NCI-H460 (cell line): ENCODE measurements around the gene SLC7A1. TPM values are rescaled to one million over a fixed set of nuclear protein-coding genes. Genes with fewer than 3 reads are reported as not detected.

ENCODE experiments used
- DNase-seq: peaks from one replicate; pipeline ENCODE4 v3.0.0-alpha.2; 2016; ENCODE audit warnings: low read depth; ENCODE audit errors: extremely low read depth
- total RNA-seq: library from RNA; depleted of rRNA; stranded (reverse); fragments of >200 nt; shearing (Covaris generic); gene quantifications from 2 replicates; pipeline ENCODE4 v1.2.3, GENCODE V29; 2014

Gene SLC7A1
- total RNA-seq, 1 experiment from 2014 or later: 40.2 TPM

DNA sequence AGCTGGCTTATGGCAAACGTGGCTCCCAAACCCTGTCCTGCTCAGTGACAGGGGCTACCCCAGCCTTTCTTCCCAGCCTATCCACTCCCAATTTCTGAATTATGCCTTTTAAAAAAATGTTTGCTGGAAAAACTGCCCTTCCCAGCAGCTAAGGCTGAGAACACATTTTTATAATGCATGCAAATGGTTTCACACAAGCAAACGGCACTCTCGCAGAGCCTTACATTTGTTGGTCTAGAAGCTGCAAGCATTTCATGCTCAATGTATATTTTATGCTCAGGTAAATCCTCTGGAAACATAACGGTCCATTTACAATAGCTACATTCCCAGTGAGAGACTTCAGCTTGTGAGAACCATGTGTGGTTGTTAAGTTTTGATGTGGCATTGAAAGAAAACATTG lies 61.4 kb downstream of the SLC7A1 start:
- DNase-seq: no peak

DNA sequence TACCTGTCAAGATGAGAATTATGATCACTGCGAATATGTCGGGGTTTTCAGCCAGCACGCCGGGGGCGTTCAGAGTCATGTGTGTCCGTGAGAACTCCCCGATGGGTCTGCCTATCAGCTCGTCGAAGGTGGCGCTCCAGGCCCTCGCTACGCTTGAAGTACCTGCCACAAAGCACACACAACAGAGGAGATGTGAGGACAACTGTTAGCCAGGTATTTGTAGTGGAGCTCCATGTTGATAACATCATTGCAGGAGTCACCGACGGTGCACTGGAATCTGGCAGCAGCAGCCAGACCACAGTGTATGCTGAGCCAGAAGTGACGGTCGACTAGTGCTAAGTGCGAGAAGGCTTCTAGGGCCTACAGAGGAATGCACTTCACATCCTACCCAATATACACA lies 62.7 kb downstream of the SLC7A1 start:
- DNase-seq: no peak

DNA sequence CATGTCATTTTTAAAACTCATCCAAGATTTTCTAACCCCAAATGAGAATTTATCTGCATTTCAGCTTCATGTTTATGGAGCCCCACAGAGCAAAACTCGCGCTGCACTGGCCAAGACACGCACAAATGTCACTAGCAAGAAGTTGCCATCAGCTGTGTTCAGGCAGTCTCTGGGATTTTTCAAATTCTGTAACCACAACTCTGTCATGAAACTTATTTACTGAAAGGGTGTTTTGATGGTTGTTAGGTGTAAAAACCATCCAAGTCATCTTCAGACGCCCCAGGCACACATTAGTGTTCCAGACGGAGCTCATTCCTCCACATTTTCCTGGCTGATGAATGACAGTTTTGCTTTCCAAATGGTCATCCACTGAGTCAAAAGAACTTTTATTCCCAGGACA lies 63.4 kb downstream of the SLC7A1 start:
- no peak for DNase-seq

DNA sequence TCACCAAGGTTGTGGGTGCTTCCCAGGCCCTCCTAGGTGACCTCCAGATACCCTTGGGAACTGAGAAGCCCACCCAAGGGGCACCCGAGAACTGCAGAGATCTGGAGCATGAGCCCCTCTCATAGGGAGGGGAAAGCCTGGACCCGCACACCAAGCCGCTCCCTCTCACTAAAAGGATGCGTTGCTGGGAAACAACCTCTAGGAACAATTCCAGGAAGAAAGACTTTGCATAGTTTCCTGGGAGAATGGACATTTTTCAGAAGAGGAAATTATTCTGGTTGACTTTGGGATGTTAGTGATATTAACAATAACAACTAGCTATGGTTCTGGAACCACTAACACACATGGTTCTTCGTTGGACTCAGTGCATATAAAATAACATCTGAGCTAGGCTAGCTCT lies 64.6 kb downstream of the SLC7A1 start:
- no peak for DNase-seq

DNA sequence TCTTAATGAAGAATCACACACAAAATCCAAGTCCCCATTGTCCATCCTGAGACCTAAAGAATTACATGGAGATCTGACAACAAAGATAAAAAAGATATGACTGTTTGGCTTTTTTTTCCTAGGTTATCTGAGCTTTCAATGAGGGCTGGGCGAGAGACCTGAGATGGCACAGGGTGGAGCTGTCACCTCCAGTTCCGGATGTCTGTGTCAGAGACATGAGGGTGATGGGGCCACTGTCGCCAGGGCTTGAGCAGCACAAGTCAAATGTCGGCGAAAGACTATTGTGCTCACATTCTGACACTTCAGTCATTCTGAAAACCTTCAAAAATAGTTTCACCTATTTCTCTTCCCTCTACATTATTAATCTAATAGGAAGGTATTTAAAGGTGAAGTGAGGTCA lies 65.7 kb downstream of the SLC7A1 start:
- no peak for DNase-seq

DNA sequence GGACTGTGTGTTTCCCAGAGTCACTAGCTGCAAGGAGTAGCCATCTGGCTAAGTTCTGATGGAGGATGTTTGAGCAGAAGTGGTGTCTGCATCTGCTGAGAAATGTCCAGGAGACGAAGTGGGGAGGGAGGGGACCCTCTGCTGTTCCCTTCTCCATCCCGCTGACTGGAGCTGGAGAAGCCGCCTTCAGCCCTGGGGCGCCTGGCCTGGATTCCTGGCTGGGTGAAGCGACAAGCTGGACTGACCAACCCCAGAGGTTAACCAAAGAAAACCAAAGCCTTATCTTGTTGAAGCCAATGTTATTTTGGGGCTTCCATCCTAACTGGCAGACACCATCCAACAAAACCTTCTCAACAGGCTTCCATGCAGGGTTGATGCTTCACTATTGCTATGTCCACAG lies 67.6 kb downstream of the SLC7A1 start:
- no peak for DNase-seq

DNA sequence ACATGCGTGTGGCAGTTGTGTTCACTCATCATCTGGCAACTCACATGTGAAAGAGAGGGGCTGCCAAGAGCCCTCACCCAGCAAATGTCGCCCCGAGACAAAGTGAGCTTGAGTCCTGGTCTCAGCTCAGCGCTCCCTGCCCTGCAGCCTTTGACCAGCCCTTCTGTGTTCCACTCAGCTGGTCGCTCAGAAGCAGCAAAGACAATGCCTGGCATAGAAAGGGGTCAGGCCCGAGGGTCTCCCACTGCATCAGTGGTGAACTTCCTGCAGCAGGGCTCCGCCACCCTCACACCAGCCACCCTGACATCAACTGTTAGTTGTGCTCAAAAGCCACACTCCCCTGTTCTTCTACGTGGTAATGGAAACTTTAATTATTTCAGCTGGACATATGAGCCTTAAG lies 68.0 kb downstream of the SLC7A1 start:
- DNase-seq: no peak

DNA sequence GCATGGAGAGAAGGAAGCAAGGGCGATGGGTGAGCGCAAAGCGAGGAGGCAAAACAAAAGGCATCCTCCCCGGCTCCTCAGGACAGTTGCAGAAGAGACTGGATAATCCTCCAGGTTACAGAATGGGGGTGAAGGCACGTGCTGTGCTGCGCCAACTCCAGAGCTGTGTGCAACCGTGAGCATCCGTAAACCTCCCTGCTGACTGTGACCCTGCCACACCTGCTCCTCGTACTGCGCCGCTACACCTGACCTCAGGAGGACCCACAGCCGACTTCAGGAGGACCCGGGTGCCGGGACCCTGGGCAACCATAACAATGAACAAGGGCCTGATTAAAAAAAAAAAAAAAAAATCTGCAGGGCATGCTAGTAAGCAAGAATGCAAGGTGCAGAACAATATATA lies 68.7 kb downstream of the SLC7A1 start:
- no peak for DNase-seq

DNA sequence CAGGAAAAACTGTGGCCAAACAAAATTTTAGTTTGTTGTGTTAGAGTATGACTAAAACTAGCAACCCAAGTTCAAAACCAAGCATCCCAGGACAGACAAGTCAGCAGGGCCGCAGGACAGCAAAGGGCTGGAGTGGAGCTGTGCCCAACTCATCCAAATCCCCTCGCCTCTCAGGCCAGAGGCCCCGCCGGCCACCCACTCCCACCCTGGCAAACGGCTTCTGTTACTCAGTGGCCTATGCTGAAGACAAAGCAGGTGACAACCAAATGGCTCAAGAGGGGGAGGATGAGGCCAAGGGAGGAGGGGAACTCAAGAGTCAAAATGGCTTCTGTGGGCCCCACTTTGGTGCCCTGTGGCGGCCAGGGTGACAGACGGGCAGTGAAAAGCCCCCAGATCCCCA lies 69.7 kb downstream of the SLC7A1 start:
- no peak for DNase-seq

DNA sequence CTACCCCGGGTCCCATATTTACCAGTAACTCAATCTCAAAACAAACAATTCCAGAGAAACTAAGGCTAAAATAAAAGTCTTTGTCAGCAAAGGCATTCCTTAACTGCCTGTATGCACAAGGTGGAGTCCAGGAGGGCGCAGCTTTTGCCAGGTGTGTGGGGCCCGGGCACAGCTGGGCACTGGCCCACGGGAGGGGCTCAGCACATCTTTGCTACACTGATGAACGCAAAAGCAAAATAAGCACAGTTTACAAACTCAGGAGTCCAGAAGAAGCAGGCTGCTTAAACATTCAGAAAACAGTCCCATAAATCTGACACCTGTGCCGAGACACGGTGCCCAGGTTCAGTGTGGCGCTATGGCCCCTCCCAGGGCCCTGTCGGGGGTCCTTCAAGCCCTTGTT lies 70.8 kb downstream of the SLC7A1 start:
- DNase-seq: no peak

DNA sequence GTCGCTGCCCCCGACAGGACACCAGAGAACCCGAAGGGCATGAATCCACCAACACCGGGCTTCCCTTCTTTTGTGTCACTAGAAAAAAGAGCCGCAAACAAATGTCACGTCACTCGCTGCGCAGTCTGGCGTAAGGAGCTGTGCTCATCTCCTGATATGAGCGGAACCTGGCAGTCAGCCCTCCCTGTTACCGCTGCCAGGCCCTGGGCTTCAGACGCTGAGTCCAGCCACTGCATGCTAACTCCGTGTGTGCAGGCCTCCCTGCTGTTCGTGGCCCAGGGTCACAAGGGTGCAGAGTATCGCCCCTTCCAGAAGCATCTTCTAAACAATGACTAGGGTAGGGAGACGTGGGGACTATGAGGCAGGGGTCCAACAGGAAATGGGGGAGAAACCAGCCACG lies 71.3 kb downstream of the SLC7A1 start:
- no peak for DNase-seq

DNA sequence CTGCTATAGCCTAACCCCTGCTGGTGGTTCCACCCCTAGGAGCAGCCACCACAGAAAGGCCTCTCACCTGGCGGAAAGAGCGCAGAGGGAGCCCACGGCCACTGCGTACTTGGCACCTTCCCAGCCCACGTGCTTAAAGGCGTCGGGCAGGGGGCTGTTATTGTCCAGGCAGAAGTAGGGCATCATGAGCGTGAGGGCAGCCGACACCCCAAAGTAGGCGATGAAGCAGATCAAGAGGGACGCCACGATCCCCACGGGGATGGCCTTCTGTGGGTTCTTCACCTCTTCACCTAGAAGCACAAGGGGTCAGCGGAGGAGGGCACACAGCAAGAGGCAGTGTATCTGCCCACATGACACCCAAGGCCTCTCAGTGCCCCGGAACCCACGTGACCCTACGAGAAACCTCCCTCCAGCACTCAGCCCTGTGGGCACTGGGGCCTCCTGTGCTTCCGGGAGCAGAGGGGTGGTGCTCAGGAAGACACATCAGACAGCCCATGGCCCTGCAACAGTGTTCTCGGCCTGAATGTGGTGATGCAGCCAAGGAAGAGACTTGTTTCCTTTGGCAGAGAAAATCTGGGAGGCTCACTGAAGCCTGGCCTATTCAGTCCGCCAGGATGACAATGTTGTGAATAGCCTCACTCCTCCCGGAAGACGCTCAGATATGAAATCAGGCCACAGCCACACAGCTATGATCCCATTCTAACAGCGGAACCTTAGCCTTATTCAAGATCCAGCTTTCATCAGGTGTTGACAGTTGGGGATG lies 72.1 kb downstream of the SLC7A1 start:
- no peak for DNase-seq

DNA sequence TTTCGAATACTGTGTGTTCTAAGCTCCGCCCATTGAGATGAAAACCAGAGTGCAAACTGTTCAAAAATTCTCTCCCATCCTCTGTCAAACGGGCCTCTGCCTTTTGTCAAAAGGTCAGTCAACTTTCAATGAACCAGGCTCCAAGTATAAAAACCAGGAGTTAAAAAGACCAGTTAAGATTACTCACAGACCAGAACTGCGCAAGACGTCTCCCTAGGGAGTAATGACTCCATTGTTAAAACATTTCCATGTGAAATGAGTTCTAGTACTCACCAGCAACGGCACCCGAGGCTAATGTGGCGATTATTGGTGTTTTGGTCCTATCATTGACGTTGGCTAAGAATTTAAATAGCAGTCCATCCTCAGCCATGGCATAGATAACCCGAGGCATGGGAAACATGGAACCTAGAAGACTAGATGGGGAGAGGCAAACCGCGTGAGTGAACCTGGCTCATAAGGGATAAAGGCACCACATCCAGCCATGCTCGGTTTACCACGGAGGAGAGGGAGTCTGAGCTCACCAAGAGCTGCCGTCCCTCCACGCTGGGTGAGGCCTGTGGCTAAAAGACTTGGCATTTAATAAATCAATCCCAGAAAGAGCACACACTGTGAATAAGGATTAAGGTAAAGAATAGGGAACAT lies 73.3 kb downstream of the SLC7A1 start:
- DNase-seq: no peak

DNA sequence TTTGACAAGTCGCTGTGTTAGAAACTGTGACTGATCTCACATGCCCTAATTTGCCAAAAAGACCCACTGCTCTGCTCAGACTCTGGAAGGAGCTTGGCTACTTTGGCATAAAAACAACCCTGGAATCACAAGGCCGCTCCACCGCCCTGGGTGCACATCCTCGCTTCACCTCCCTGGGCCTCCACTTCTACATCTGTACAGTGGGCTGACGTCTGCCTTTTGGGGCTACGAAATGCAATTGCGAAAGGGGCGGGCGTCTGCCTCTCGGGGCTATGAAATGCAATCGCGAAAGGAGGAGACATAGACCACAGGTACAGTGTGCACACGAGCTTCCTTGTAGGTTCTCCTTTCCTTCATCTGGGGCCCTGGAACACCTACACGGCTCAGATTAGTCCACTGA lies 74.2 kb downstream of the SLC7A1 start:
- no peak for DNase-seq

DNA sequence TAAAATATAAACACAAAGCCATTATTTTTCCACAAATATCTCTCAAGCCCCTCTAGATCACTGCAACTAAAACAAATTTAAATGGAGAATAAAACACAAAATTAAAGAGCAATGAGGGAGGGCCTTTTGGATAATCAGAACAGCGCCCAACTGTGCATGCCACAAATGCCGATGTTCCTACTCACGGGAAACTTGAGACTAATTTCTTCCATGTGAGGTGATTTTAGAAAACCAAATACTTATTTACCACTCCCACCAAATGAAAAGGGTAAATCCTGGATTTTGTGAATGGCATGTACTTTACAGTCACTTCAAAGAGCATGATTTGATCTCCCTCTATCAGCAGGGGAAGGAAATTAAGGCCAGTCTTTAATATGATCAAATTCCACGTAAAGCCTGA lies 74.8 kb downstream of the SLC7A1 start:
- DNase-seq: no peak

DNA sequence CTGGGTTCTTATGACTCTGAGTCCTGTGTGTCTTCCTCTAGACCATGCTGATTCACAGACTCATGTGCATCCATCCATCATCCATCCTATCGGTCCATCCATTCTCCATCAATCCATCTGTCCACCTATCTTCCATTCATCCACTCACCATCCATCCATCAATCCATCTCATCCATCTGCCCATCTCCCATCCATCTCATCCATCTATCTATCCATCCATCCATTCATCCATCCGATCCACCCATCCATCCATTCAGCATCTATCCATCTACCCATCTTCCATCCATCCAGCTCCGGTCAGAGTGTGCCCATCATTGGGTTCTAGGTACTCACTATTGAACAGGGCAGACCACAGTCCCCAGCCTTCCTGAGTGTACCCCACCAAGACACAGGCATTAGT lies 75.6 kb downstream of the SLC7A1 start:
- DNase-seq: no peak

DNA sequence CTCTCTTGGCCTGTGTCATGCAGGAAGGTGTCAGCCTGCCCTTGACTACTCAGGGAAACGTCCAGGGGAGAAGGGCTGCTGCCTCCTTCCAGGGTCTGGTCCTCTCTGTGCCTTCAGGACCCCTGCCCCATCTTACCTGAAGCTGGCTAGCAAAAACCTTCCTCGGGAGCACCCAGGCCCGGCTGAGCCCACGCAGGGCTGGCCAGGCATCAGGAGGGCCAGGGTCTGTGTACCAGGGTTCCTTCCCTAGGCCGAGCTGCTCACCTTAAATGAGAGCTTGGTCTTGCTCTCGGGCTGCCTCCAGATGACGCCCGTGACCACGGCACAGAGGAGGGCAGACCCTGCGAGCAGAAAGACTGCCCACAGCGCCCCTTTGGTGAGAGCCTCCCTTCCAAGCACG lies 78.6 kb downstream of the SLC7A1 start:
- DNase-seq: no peak

DNA sequence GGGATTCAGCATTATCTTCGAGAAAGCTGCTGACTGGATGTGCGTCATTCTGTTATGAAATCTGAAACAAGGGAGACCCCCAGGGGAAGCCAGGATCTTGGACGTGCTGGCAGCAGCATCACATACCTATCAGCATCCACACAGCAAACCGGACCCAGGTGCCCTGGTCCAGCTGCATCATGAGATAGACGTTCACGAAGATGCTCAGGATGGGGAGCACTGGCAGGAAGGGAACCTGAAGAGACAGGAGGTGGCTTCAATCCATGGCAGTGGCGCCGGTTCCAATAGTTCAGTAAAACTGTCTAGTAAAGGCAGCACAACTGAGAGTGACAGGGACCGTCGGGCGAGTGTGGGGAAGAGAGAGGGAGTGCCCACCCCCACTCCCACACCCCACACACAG lies 79.5 kb downstream of the SLC7A1 start:
- no peak for DNase-seq

DNA sequence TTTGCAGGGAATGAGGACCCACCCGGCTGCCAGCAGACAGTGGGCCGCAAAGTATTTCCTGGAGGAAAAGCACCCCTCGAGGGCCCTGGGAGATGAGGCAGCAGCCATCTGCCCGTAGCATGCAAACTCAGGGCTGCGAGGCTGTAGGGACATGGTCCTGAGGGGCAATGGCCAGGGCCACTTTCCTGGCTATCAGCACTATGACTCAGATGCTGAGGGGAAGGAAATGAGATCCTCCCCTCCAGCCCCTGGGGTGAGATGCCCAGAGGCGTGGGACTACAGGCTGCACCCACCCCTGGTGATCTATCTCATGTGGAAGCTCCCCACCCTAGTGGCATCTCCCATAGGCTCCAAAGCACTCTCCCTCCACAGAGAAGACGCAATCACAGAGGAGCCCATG lies 80.1 kb downstream of the SLC7A1 start:
- no peak for DNase-seq

DNA sequence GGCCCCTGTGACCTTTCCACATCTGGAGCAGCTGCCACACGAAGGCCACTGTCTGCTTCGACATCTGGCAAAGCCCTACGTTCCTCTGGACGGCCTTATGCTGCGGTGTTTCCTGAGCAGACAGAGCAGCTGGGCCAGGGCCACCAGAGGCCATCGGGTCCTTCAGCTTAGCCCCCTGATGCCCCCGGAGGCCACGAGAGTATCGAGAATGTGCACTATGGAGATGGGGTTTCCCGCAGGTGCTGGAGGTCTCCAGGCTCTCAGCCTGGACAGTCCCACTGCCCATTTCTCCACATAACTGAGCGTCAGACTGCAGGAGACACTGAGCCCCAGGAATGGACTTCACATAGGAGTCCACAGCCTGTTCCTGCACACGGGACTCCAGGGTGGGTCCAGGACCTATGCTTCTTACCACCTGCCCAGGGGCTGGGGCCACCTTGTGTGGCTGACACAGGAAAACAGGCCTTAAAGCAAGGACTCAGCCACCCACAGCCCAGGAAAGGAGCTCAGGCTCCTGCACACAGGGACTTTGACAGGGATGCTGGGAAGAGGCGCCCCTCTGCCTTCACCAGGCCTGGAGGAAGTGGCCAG lies 80.7 kb downstream of the SLC7A1 start:
- DNase-seq: no peak

DNA sequence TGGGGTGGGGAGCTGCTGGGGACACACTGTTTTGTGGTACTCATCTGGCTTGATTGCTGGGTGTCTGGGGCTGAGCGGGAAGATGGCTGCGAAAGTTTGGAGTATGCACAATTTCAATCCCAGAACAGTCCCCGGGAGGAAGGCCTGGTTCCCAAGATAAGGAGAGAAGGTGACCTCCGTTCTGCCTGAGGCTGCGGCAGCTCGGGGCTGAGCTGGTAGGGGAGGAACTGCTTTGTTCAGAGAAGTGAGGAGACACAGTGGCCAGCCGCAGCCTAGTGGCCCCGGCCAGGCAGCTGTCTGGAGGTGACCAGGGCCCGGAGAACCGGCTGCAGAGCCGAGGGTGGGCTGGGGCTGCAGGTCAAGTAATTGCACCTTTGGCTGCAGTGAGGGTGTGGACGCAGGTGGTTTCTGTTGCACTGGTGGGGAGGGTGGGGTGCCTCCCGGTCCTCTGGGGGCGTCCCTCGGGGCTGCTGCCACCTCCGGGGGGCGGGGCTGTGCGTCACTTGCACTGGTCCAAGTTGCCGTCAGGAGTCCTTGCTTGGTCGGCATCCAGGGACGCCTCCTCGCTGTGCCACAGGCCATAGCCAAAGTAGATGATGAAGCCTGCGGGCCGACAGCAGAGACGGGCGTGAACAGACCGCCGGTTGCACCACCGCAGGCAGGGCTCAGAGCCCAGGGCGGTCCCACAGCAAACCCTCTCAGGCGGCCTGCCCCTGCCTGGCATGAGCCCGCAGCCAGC lies 81.3 kb downstream of the SLC7A1 start:
- DNase-seq: no peak
